GM18508 (cell line): ENCODE measurements around the gene SPSB1.
A peak's percentile ranks its signal among the peaks of the same experiment; 100 is the strongest.

Experiments used
- ATAC-seq: cut with Tn5 transposase; IDR thresholded peaks from one replicate; pipeline ENCODE4 v1.9.1; 2021; ENCODE audit warnings: moderate number of reproducible peaks; ENCODE audit not compliant: insufficient read depth, unreplicated experiment

SPSB1 gene

GRCh38 chr1:9410737-9411297, 118.1 kb downstream of the SPSB1 start:
- ATAC-seq, result no peak

- ATAC-seq, result peak; percentile 42
Observed at GRCh38 chr1:9413071-9413876, 120.6 kb downstream of the SPSB1 start.

GRCh38 chr1:9413877-9414213, 121.2 kb downstream of the SPSB1 start:
- ATAC-seq, result no peak

GRCh38 chr1:9416506-9416905, 123.8 kb downstream of the SPSB1 start:
- ATAC-seq, result no peak

DNA sequence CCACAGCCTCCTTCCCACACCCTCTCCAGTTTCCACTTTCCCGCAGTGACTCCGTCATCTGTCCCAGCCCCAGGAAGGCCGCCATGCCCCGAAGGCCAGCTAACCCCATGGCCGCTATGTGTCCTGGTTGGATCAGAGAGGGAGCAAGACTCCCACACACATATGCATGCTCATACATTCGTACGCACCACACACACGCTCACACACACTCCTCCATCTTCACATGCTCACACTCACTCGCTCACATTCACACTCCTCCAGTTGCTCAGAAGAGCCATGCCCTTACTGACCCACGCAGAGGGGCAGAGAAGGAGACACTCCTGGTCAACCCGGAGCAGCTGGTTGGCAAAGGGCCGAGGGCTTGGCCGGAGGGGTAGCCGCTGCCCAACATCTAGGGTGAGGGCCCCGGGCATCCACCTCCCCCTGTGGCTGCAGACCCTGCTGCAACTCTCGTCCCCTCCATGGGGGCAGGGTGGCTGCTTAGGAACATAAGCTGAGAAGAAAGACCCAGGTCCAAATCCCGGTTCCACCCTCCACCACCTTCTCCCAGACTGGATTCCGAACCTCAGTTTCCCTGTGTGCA, 124.3 kb downstream of the SPSB1 start:
- no peak for ATAC-seq

DNA sequence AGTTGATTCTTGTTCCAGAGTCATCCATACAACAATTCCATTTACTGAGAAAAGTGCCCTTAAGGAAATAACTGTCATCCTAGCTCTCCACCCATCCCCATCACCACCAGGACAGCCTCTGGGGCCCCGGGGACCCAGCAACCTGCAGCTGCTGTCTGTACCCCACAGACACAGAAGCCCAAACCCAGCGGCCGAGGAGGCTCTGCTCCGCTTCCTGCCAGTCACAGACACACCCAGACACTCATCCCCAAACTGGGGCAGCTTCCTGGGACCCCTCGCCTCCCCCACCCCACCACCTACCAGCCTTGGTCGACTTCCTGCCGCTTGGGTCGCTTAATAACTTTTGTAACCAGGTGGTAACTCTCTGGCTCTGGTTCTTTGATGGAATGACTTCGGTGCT, 125.0 kb downstream of the SPSB1 start:
- ATAC-seq, result no peak

DNA sequence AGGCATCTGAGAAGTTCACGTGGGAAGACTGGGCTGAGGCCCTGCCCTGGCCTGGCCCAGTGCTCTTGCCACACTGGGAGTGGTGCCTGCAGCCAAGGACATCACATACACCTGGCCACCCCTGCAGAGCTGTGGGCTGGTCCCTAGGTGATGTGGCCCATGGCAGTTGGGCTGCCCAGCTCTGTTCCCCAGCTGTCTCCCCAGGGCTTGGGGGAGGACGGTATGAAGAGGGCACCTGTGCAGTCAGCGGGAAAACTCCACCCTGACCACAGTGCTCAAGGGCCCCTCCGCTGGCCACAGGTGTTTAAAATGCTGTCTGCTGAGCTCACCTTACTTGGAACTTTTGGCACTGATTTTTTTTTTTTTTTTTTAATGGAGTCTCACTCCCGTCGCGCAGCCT, 126.2 kb downstream of the SPSB1 start:
- no peak for ATAC-seq
